HFFc6 (cell line): ENCODE results near the gene TFAP2B. TPM values are rescaled to one million over a fixed set of nuclear protein-coding genes. Genes with fewer than 3 reads are reported as not detected.

Source experiments
- DNase-seq: peaks from one replicate; pipeline ENCODE4 v3.0.0-alpha.2; 2018
- H3K27ac Mint-ChIP-seq: 2 replicates; pipeline ENCODE4 v1.8.0; 2020; ENCODE audit warnings: mild to moderate bottlenecking, mixed read lengths
- H3K27me3 Mint-ChIP-seq: 2 replicates; pipeline ENCODE4 v1.8.0; 2021; ENCODE audit warnings: mild to moderate bottlenecking, moderate library complexity, mixed read lengths; ENCODE audit not compliant: insufficient read depth
- H3K36me3 Mint-ChIP-seq: 2 replicates; pipeline ENCODE4 v1.8.0; 2021; ENCODE audit warnings: low read depth, mixed read lengths
- H3K4me1 Mint-ChIP-seq: 2 replicates; pipeline ENCODE4 v1.8.0; 2020; ENCODE audit warnings: low read depth, mixed read lengths
- H3K4me3 Mint-ChIP-seq: 2 replicates; pipeline ENCODE4 v1.8.0; 2020; ENCODE audit warnings: mild to moderate bottlenecking, moderate library complexity, mixed read lengths
- H3K9me3 Mint-ChIP-seq: 2 replicates; pipeline ENCODE4 v1.8.0; 2020; ENCODE audit warnings: mild to moderate bottlenecking, mixed read lengths
- total RNA-seq, 6 experiments: library from RNA; stranded (reverse); fragmentation: NEBNext Ultra II Directional; extraction: Animal tissue kit (Norgen Biotek cat#: 25700); gene quantifications; 2 replicates in 1 of 6; 3 replicates in 5 of 6; pipeline ENCODE4 v1.2.3, GENCODE V29; 2021
- TF ChIP-seq, protein P1 (sequence below): fragments of 200-600 bp; sonication (generic); IDR thresholded peaks from 2 replicates; pipeline ENCODE4 v1.5.0; 2021; ENCODE audit warnings: antibody characterized with exemption, mild to moderate bottlenecking

Gene TFAP2B
- total RNA-seq, 6 experiments from 2014 or later: not detected

DNA sequence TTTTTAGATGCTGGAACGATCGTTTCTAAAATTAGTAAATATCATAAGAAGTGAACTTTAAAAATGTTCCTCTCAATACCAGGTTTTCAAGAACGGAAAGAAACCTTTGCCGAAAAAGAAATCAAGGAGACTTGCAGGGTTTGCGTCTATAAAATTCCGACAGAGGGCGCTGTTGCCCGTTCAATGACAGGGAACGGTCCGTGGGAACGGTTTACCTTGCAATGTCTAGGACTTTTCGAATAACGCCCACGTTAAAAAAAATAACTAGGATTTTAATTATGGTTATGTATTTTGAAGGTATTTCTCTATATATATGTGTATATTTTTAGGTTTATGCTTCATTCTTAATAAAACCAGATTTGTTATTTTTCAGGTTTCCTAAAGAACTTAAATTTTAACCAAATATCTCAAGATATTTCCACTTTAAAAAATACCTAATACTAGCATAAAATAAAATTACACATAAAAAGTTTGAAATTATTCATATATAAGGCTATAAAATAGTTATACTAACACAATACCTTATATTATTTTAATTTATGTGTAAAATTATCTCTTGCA is 2.5 kb upstream of the TFAP2B start:
- Mint-ChIP-seq H3K4me3 (peak overlapping the region; percentile 89), H3K36me3 (no peaks in the 10 kb centered on the region), H3K9me3 (no peaks in the 10 kb centered on the region), H3K27me3 (peaks cover 28% of the 10 kb centered on the region), H3K4me1 (peaks cover 10% of the 10 kb centered on the region), H3K27ac (no peak overlapping the region)
- peak; percentile 40 for DNase-seq
- TF ChIP-seq, protein P1, sequence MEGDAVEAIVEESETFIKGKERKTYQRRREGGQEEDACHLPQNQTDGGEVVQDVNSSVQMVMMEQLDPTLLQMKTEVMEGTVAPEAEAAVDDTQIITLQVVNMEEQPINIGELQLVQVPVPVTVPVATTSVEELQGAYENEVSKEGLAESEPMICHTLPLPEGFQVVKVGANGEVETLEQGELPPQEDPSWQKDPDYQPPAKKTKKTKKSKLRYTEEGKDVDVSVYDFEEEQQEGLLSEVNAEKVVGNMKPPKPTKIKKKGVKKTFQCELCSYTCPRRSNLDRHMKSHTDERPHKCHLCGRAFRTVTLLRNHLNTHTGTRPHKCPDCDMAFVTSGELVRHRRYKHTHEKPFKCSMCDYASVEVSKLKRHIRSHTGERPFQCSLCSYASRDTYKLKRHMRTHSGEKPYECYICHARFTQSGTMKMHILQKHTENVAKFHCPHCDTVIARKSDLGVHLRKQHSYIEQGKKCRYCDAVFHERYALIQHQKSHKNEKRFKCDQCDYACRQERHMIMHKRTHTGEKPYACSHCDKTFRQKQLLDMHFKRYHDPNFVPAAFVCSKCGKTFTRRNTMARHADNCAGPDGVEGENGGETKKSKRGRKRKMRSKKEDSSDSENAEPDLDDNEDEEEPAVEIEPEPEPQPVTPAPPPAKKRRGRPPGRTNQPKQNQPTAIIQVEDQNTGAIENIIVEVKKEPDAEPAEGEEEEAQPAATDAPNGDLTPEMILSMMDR: peak; percentile 92

DNA sequence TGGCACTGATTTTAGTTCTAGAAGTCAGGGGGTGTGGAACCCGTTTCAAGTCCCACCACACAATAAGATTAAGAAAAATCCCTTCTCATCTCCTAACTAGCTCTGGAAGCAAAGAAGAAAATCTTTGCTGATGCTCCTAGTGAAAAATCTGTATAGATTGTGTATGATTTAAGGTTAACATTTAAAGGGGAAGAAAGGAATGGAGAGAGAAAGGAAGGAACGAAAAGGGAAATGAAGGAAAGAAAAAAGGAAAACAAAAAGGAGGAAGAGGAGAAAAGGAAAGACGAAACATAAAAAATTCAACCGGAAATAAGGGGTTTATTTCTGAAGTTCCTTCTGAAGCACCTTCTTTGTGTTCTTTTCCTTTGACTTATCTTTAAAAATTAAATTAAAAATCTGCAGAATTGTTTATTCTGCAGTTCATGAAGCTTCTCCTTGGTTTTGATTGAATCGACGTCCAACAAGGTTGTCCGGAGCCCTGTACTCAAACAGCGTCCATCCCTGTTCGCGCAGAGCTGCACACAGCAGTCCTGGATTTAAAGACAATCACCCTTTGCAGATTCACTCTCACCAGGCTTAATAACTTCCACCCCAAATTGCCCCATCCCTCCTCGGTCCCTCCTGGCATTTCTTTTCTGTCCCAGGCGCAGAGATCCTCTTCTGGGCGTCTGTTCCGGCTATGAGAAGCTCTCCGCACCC is 1.6 kb upstream of the TFAP2B start:
- Mint-ChIP-seq H3K4me3 (no peak overlapping the region), H3K27me3 (peaks cover 35% of the 10 kb centered on the region), H3K9me3 (no peaks in the 10 kb centered on the region), H3K27ac (no peak overlapping the region), H3K36me3 (no peaks in the 10 kb centered on the region), H3K4me1 (peaks cover 10% of the 10 kb centered on the region)
- DNase-seq: no peak
- TF ChIP-seq, protein P1: no peak

DNA sequence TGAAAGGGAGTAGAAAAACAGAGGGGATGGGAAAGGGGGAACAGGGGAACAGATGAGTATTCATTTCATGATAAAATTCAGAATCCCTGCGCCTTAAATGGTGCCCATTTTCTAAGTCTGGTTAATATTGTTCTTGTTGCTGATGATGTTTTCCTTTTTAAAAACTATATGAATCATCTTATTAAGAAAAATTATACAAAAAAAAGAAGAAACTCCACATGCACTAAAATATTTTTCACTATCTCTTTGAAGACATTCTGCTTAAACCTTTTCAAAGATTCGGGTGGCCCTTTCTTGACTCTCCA is 1.1 kb upstream of the TFAP2B start:
- DNase-seq: no peak
- Mint-ChIP-seq H3K36me3 (no peaks in the 10 kb centered on the region), H3K4me3 (no peak overlapping the region), H3K27me3 (peaks cover 37% of the 10 kb centered on the region), H3K4me1 (peaks cover 10% of the 10 kb centered on the region), H3K9me3 (no peaks in the 10 kb centered on the region), H3K27ac (no peak overlapping the region)
- TF ChIP-seq, protein P1: no peak

DNA sequence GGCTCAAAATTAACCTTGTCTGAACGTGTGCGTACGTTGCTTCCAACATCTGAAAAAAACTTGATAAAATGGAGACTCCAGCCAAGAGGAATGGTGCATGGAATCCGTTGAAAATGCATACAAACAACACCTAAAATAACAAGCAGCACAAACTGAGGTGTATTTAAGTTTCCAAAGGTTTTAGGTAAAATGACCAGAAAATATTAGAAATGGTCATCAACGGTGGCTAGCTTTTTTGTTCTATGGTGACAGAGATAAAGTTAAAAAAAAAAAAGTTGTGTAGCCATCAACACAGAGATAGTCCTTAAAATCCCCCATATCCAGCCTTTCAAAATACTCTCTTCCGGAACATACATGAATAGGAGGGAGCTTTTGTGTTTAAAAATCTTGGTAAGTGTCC is 651 bp upstream of the TFAP2B start:
- Mint-ChIP-seq H3K27ac (no peak overlapping the region), H3K36me3 (no peaks in the 10 kb centered on the region), H3K9me3 (no peaks in the 10 kb centered on the region), H3K27me3 (peaks cover 41% of the 10 kb centered on the region), H3K4me1 (peaks cover 10% of the 10 kb centered on the region), H3K4me3 (no peak overlapping the region)
- TF ChIP-seq, protein P1: no peak
- no peak for DNase-seq

DNA sequence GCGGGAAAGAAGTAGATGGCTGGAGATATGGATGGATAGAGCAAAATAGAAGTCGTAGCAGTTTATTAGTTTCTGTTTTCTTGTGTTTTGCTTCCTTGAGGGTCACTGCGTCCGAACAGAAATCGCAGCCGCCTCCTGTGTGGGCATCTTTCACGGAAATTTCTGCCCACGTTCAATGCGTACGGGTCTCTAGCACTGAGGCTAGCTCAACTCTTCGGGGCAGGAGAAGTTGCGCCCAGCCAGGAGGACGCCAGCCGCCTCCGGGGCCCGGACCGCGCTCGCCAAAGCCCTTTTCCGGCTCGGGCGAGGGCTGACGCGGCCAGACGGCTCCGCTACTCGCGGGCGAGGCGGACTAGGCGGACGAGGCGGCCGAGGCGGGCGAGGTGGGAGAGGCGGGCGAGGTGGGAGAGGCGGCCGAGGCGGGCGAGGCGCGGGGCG is 814 bp downstream of the TFAP2B start:
- Mint-ChIP-seq H3K27me3 (peaks cover 53% of the 10 kb centered on the region), H3K4me1 (peaks cover 10% of the 10 kb centered on the region), H3K9me3 (no peaks in the 10 kb centered on the region), H3K4me3 (no peak overlapping the region; the same call in 1 of the 2 replicates), H3K27ac (no peak overlapping the region), H3K36me3 (no peaks in the 10 kb centered on the region)
- TF ChIP-seq, protein P1: no peak
- DNase-seq: no peak
